ENCODE results near the gene CLCN4.

- TF ChIP-seq CTCF (IDR thresholded peaks at IDR 0.05): no peak
- no peak for TF ChIP-seq POLR2A (IDR thresholded peaks at IDR 0.05)
These were observed 76.9 kb downstream of the CLCN4 start for GRCh38 chrX:10233696-10234095.
